MM.1S (cell line): ENCODE data around the gene ABCA10.
"Not testable (repeated sequence)": the region's sequence is repeated elsewhere in the genome, so short reads cannot be mapped to it uniquely, and the experiment has no call there.

ENCODE experiments used
- DNase-seq: peaks from one replicate; pipeline ENCODE4 v3.0.0-alpha.2; 2015
- H2AFZ ChIP-seq: fragments of 300-600 bp; sonication (generic); 2 replicates; pipeline ENCODE4 v1.6.0; 2016; ENCODE audit warnings: antibody characterized with exemption, low read length
- H3F3A ChIP-seq: fragments of 300-600 bp; sonication (generic); 2 replicates; pipeline ENCODE4 v1.6.1; 2016; ENCODE audit warnings: mild to moderate bottlenecking, antibody characterized with exemption, low read length, moderate library complexity, mixed read lengths; ENCODE audit not compliant: insufficient read depth
- H3K27ac ChIP-seq: fragments of 300-600 bp; sonication (generic); 2 replicates; pipeline ENCODE4 v1.5.1; 2016; ENCODE audit warnings: mild to moderate bottlenecking, low read length
- H3K27me3 ChIP-seq: fragments of 300-600 bp; sonication (generic); replicated peaks from 2 replicates; pipeline ENCODE4 v1.6.0; 2016; ENCODE audit warnings: low read length; ENCODE audit not compliant: insufficient read depth
- H3K36me3 ChIP-seq: fragments of 300-600 bp; sonication (generic); replicated peaks from 2 replicates; pipeline ENCODE4 v1.6.1; 2016; ENCODE audit warnings: mild to moderate bottlenecking, low read length, mixed read lengths; ENCODE audit not compliant: insufficient read depth
- H3K4me1 ChIP-seq: fragments of 300-600 bp; sonication (generic); 2 replicates; pipeline ENCODE4 v1.6.1; 2016; ENCODE audit warnings: low read length, mixed read lengths
- H3K4me2 ChIP-seq: fragments of 300-600 bp; sonication (generic); 2 replicates; pipeline ENCODE4 v1.6.0; 2016; ENCODE audit warnings: low read depth, low read length
- H3K4me3 ChIP-seq: fragments of 300-600 bp; sonication (generic); 2 replicates; pipeline ENCODE4 v1.5.1; 2016; ENCODE audit warnings: low read length, mixed read lengths
- H3K79me2 ChIP-seq: fragments of 300-600 bp; sonication (generic); 2 replicates; pipeline ENCODE4 v1.6.1; 2016; ENCODE audit warnings: mixed run types, low read length, mixed read lengths
- H3K9ac ChIP-seq: fragments of 300-600 bp; sonication (generic); 2 replicates; pipeline ENCODE4 v1.6.1; 2016; ENCODE audit warnings: low read length, mixed read lengths
- H3K9me2 ChIP-seq: fragments of 300-600 bp; sonication (generic); replicated peaks from 2 replicates; pipeline ENCODE4 v1.6.1; 2016; ENCODE audit warnings: mild to moderate bottlenecking, low read length, mixed read lengths; ENCODE audit not compliant: insufficient read depth
- H3K9me3 ChIP-seq: fragments of 300-600 bp; sonication (generic); replicated peaks from 2 replicates; pipeline ENCODE4 v1.6.1; 2016; ENCODE audit warnings: mild to moderate bottlenecking, low read length, mixed read lengths; ENCODE audit not compliant: insufficient read depth
- H4K20me1 ChIP-seq: fragments of 300-600 bp; sonication (generic); 2 replicates; pipeline ENCODE4 v1.6.1; 2016; ENCODE audit warnings: mild to moderate bottlenecking, low read length, moderate library complexity, mixed read lengths; ENCODE audit not compliant: insufficient read depth
- CTCF ChIP-seq: fragments of 300-600 bp; sonication (generic); IDR thresholded peaks from 2 replicates; pipeline ENCODE4 v1.5.1; 2016; ENCODE audit warnings: antibody characterized with exemption, low read length, mixed read lengths
- EZH2 ChIP-seq: fragments of 300-600 bp; sonication (generic); optimal IDR thresholded peaks from 2 replicates; pipeline ENCODE3; 2017; ENCODE audit warnings: low read depth, mild to moderate bottlenecking, antibody characterized with exemption, low read length, mixed read lengths
- EZH2phosphoT487 ChIP-seq: fragments of 300-600 bp; sonication (generic); IDR thresholded peaks from 2 replicates; pipeline ENCODE4 v1.6.1; 2018; ENCODE audit warnings: antibody characterized with exemption, low read length

Gene ABCA10

GRCh38 chr17:69228576-69228975, at the start of gene ABCA10:
ABCA10 (minus strand) TSS chr17:69228824; CDS start chr17:69225358, 3,466 bp downstream.
- Histone ChIP-seq H3K4me2 (no peak within 1 kb of the TSS), H3K9ac (no peak within 1 kb of the TSS), H4K20me1 (no peaks in the 10 kb centered on the region), H2AFZ (no peak within 1 kb of the TSS), H3F3A (no peaks in the 10 kb centered on the region), H3K27me3 (no peaks in the 10 kb centered on the region), H3K36me3 (no peaks in the 10 kb centered on the region), H3K4me3 (no peak within 1 kb of the TSS), H3K4me1 (no peaks in the 10 kb centered on the region), H3K9me2 (no peaks in the 10 kb centered on the region), H3K9me3 (no peaks in the 10 kb centered on the region), H3K27ac (no peak within 1 kb of the TSS), H3K79me2 (no peaks in the 10 kb centered on the region)
- TF ChIP-seq EZH2phosphoT487 (no peak), CTCF (no peak), EZH2 (no peak)
- DNase-seq = no peak

- H3K9me2 ChIP-seq, H3K9me3 ChIP-seq, H3K79me2 ChIP-seq: not testable (repeated sequence)
Observed at GRCh38 chr17:69276279-69276678, 47.7 kb upstream of the ABCA10 start.

GRCh38 chr17:69275751-69276150, 47.1 kb upstream of the ABCA10 start:
- no peak for TF ChIP-seq EZH2
- no peak for TF ChIP-seq CTCF
- TF ChIP-seq EZH2phosphoT487 = no peak

More at GRCh38 chr17:69276279-69276678, 47.7 kb upstream of the ABCA10 start:
- H2AFZ ChIP-seq, H3K27ac ChIP-seq, H3K36me3 ChIP-seq, H3F3A ChIP-seq, H3K9ac ChIP-seq, H3K4me1 ChIP-seq, H3K4me3 ChIP-seq, H4K20me1 ChIP-seq, H3K4me2 ChIP-seq, DNase-seq, H3K27me3 ChIP-seq: not testable (repeated sequence)

GRCh38 chr17:69271023-69271422, 42.4 kb upstream of the ABCA10 start:
- no peak overlapping the region for H3K4me3 ChIP-seq
- TF ChIP-seq EZH2 = no peak
- no peak for TF ChIP-seq CTCF
- TF ChIP-seq EZH2phosphoT487 = no peak
- no peaks in the 10 kb centered on the region for H4K20me1 ChIP-seq
- no peak overlapping the region for H3K9ac ChIP-seq
- H3K9me2 ChIP-seq = no peaks in the 10 kb centered on the region
- H3K79me2 ChIP-seq = no peaks in the 10 kb centered on the region
- H2AFZ ChIP-seq = no peak overlapping the region
- DNase-seq = no peak
- no peaks in the 10 kb centered on the region for H3K36me3 ChIP-seq
- H3F3A ChIP-seq = no peaks in the 10 kb centered on the region
- H3K27ac ChIP-seq = no peak overlapping the region
- no peaks in the 10 kb centered on the region for H3K27me3 ChIP-seq
- no peaks in the 10 kb centered on the region for H3K4me1 ChIP-seq
- no peaks in the 10 kb centered on the region for H3K9me3 ChIP-seq
- H3K4me2 ChIP-seq = no peak overlapping the region

More at GRCh38 chr17:69275751-69276150, 47.1 kb upstream of the ABCA10 start:
- no peak overlapping the region for H3K27ac ChIP-seq
- no peaks in the 10 kb centered on the region for H3K4me1 ChIP-seq
- no peak overlapping the region for H2AFZ ChIP-seq
- H3K9me3 ChIP-seq = no peaks in the 10 kb centered on the region
- H3F3A ChIP-seq = no peaks in the 10 kb centered on the region
- no peak overlapping the region for H3K9ac ChIP-seq
- H4K20me1 ChIP-seq = no peaks in the 10 kb centered on the region
- H3K27me3 ChIP-seq = no peaks in the 10 kb centered on the region
- no peaks in the 10 kb centered on the region for H3K79me2 ChIP-seq
- H3K4me2 ChIP-seq = no peak overlapping the region
- no peak for DNase-seq
- no peaks in the 10 kb centered on the region for H3K9me2 ChIP-seq
- no peak overlapping the region for H3K4me3 ChIP-seq
- H3K36me3 ChIP-seq = no peaks in the 10 kb centered on the region; the same call in 1 of the 2 replicates
